A673 (cell line): Measurements from ENCODE around the gene BIRC6.

Experiments
- CTCF ChIP-seq: fragments of 300-800, 200-600 bp; sonication (generic); conservative IDR thresholded peaks from 2 replicates; pipeline ENCODE4 v1.5.1; 2017; ENCODE audit warnings: low read depth, mild to moderate bottlenecking, antibody characterized with exemption, low read length, moderate library complexity, mixed read lengths
- EZH2 ChIP-seq: fragments of 200-600 bp; sonication (generic); IDR thresholded peaks from 2 replicates; pipeline ENCODE4 v1.6.1; 2017; ENCODE audit warnings: borderline replicate concordance, low read depth, mild to moderate bottlenecking, mixed read lengths, antibody characterized with exemption, low read length; ENCODE audit not compliant: poor library complexity, severe bottlenecking

GRCh38 chr2:32455816-32456215 is 99.0 kb downstream of the BIRC6 start:
- no peak for TF ChIP-seq CTCF
- no peak for TF ChIP-seq EZH2
